CD4-positive, alpha-beta T cell treated with Interleukin-6 for 4 hours (primary cell): ENCODE data around the gene POMGNT2.

ENCODE experiments used
- DNase-seq: peaks from one replicate; pipeline ENCODE4 v3.0.0-alpha.2; 2020; ENCODE audit warnings: mixed read lengths

Gene POMGNT2

DNA sequence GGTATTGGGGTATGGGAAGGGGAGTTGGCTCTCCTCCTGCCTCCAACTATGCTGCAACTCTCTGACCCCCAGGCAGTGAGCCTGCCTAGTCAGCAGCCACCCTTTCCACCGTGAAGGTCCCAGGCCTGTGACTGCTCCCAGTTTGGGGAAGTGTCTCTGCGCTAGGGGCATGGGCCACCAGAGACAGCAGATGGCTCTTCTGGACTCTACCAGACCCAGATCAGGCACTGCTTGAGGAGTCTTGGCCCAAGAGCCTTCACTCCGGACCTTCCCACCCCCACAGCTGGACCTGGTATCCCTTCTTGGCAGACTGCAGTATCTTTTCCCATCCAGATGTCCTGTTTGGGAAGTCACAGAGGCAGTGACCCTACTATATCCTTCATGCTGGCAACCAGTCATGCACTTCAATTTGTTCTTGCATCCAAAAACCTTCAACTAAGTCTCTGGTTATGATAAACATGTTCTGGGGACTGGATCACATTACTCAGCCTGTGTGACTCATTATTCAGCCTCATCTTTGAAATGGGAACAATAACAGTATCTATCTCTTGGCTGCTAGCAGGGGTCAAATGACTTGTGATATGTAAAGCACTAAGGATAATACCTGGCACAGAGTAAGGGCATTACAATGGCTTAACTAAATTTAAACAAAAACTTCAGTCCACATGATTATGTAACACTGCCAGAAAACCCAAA is 62.7 kb downstream of the POMGNT2 start:
- DNase-seq, result no peak

- no peak for DNase-seq
Observed at GRCh38 chr3:43041517-43041916, 64.4 kb downstream of the POMGNT2 start.

GRCh38 chr3:43038010-43038409 is 67.9 kb downstream of the POMGNT2 start:
- no peak for DNase-seq

GRCh38 chr3:43036621-43037423 is 69.1 kb downstream of the POMGNT2 start:
- no peak for DNase-seq

GRCh38 chr3:43035801-43036365 is 70.0 kb downstream of the POMGNT2 start:
- no peak for DNase-seq

- no peak for DNase-seq
Observed at GRCh38 chr3:43034911-43035310, 71.0 kb downstream of the POMGNT2 start.

DNA sequence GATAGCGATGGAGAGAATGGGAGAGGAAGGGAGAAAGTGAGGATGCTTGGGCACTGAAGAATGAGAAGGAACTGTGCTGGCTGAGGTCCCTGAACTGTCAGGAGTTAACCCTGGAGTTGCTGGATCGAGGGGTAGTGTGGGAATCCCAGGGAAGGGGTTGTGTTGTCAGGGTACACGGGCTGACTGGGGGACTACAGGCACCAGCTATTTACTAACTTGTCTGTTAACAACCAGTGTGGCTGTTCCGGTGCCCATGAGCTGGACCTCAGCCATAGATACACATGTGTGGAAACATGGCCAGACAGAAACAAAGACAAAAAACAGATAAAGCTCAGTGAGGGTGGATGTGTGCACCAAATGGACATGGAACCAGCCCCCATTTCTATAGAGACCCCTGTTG is 71.7 kb downstream of the POMGNT2 start:
- DNase-seq, result no peak

DNA sequence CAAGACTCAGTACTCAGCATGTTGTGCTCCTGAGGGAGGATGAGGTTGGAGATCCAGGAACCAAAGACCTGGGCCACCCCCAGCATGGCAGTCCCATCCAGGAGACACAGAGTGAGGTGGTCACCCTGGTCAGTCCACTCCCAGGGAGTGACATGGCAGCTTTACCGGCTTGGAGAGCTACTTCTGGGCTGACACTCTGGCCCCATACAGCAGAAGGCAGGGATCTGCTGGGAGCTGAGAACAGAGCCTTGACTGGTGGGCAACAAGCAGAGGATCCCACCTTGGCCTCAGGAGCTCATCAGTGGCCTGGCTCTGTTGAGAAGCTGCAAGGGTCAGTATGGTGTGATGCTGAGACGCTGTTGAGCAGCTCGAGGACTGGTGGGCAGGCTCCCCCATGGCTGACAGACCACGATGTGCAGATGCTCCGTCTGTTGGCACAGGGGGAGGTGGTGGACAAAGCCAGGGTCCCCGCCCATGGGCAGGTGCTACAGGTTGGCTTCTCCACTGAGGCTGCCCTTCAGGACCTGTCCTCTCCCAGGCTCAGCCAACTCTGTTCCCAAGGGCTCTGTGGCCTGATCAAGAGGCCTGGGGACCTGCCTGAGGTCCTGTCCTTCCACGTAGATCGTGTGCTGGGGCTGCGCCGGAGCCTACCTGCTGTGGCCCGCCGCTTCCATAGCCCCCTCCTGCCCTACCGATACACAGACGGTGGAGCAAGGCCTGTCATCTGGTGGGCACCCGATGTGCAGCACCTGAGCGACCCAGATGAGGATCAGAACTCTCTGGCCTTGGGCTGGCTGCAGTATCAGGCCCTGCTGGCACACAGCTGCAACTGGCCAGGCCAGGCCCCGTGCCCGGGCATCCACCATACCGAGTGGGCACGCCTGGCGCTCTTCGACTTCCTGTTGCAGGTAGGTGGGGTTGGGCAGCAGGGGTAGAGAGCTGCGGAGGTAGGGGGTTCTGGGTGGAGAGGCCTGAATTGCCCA is 72.9 kb downstream of the POMGNT2 start:
- no peak for DNase-seq

- no peak for DNase-seq
Observed at GRCh38 chr3:43031889-43032545, 73.9 kb downstream of the POMGNT2 start.

DNA sequence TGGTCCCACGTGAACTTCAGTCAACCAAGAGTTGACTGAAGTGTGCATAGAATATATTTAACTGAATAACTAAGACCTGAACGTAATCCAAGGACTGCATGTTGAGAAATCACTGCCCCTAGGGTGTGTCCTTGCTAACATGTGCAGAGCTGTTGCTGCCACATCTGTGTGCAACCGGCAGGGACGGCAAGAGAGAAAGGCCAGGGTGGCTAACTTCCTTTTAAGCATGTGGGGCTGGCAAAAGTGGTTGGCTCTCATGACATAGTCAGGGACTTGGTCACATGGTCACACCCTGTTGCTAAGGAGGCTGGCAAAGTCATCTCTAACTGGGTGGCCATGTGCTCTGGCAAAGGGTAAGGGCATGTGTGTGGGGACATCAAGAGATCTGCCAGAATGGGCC is 74.4 kb downstream of the POMGNT2 start:
- no peak for DNase-seq

- no peak for DNase-seq
Observed at GRCh38 chr3:43030162-43030935, 75.5 kb downstream of the POMGNT2 start.
